GM18505 (cell line): ENCODE results near the gene M1AP.

Source experiments
- ATAC-seq: cut with Tn5 transposase; IDR thresholded peaks from one replicate; pipeline ENCODE4 v1.9.1; 2021; ENCODE audit not compliant: unreplicated experiment
- POLR2A ChIP-seq: IDR thresholded peaks from 4 replicates; pipeline ENCODE4 v1.6.1; 2011; ENCODE audit warnings: borderline replicate concordance; ENCODE audit not compliant: insufficient read depth, insufficient read length; ENCODE audit errors: extremely low read depth

Gene M1AP

DNA sequence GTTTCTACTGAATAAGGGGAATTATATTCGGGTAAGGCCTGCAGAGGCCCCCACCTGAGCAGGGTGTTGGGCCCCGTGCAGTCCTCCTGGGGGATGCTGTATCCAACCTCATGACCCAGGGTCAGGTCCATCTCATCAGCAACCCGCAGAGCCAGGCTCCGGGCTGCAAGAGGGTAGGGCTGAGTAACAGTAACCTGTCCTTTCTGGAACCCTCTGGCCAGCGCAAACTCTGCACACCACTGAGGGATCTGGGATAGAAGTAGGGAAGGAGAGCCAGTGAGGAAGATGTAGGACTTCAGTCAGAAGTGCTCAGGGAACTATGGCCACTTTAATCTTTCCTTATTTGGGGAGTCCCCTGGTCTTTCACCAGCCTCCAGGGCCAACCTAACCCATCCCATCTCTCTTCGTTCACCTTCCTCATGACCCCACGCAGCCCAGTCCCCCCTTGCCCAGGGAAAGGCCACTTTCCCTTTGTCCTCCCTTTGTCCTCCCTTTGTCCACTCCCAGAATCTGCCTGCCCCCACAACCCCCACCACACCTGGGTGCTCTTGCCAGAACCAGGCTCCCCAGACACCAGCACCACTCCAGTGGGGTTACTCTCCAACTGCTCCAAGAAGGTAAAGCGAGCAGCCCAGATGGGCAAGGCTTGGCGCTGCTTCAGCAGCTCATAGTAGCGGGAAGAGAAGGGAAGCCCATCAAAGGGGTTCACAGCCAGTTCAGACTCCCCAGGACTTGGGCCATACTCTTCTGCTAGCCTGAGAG lies 123.0 kb downstream of the M1AP start:
- no peak for ATAC-seq
- no peak for TF ChIP-seq POLR2A

DNA sequence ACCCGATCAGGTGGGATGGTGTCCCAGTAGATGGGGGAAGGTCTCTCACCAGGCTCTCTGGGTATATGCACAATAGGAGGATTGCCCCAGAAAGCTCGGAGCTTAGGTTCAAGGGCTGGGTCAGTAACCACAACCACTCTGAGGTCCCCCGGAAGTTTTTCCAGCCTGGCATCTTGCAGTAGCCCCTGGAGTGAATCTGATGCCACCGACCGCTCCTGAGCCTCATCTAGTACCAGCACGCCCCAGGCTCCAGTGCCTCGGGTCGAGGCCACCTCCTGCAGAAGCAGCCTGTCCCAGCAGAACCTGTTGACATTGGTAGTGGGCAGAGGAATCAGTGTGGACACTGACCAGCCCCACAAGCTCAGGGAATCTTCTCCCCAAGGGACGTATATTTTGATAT lies 124.1 kb downstream of the M1AP start:
- no peak for TF ChIP-seq POLR2A
- no peak for ATAC-seq

DNA sequence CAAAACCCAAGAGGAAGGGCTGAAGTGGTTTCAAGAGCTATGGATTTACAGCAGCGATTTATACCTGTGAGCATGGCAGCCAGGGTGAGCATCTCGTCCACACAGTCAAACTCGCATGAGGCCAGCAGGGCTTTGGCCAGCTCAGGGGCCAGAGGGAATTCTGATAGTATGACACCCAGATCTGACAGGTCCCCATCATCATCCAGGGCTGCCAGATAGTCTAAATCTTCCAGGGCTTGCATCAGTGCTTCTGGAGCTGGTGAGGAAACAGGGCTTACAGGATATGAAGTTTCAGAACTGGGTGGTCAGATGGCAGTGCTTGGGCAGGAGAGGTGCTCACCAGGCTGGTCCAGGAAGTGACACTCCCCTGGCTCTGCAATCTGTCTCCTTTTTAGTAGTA lies 125.6 kb downstream of the M1AP start:
- ATAC-seq: no peak
- no peak for TF ChIP-seq POLR2A

DNA sequence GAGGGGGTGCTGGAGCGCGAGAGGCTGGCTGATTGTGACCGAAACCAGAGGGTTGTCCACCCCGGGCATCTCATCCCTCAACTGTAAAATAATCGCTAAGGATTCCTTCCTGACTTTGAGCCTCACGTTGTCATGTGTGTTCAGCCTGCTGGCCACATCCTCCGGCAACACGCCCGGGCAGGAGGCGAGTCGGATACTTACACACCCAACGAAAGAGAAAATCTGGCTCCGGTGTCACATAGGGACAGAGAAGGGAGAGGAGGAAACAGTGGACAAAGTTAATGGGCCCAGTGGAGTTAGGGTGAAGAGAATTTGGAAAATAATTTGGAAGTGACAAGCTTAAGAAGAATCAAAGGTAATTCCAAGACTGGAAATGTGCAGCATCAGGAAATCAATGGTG lies 131.5 kb downstream of the M1AP start:
- no peak for TF ChIP-seq POLR2A
- no peak for ATAC-seq

DNA sequence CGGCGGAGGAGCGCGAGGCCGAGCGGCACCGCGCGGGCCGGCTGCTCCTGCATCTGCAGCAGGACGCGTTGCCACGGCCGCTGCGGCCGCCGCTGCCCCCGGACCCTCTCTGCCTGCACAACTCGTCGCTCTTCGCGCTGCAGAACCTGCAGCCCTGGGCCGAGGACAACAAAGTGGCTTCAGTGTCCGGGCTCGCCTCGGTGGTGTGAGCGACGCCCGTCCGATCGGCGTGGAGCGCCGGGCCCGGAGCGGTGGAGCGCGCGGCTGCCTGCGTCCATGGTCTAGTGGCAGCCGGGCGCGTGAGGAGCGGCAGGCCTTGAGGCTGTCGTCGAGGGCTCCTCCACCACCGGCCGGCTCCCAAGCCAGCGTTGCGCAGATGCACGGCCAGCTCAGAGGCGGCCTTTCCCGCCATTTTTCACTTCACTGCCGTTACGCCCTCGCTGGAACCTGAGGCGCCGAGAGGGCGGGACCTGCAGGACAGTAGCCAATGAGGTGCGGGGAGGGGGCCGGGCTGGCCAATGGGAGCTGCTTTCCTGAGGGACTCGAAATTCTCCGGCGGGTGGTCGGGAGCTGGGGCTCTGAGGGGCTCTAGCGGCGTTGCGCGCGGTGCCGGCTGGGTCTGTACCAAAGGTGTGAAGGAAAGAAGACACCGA lies 132.0 kb downstream of the M1AP start:
- no peak for ATAC-seq
- TF ChIP-seq POLR2A: no peak

DNA sequence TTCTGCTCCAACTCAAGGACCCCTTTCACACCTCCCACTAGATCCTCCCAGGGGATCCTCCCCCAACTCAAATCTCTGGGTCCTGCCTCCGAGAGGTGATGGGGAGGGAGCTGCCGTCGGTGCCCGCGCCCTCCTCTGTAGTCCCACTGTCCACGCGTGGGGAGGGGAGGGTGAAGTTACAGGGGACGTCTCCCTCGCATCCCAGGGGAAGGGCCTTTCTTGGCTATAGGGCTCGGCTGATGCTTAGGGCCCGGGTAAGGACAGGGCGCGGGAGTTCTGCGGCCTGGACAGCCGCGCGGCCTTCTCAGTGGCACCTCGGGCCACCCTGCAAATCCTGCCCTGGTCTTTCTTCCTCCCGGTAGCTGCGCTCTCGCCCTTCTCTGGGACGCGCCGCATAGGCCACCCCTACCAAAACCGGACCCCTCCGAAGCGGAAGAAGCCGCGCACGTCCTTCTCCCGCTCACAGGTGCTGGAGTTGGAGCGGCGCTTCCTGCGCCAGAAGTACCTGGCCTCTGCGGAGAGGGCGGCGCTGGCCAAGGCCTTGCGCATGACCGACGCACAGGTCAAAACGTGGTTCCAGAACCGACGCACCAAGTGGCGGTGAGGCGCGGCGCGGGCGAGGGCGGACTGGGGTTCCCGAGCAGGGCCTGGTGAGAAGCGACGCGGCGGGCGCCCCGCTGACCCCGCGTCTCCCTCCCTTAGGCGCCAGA lies 132.7 kb downstream of the M1AP start:
- no peak for ATAC-seq
- TF ChIP-seq POLR2A: no peak

DNA sequence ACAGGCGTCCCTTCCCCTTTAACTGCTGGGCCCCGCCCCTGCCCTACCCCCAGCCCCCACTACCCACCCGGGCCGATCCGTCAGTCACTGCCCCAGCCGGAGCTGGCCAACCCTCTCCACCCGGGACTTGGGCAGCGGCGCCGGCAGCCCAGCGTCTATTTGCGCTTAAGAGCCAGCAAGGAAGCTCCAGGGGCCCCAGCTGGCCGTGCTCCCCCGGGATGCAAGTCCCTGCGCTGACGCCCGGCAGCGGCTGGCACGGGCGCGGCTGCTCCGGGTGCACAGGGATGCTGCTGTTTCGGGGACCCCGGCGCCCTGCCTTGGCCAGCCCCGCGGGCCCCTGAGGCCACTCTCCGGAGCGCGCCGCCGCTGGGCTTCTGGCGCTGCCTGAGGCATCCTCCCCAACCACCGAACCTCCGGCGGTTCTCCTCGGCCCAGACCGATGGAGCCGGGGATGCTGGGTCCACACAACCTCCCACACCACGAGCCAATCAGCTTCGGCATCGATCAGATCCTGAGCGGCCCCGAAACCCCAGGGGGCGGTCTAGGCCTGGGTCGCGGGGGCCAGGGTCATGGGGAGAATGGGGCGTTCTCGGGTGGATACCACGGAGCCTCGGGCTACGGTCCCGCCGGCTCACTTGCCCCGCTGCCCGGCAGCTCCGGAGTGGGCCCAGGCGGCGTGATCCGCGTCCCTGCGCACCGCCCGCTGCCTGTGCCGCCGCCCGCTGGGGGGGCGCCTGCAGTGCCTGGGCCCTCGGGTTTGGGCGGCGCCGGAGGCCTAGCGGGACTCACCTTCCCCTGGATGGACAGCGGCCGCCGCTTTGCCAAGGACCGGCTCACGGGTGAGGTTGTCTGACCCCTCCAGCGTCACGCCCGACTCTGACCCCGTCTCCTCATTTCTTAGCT lies 133.5 kb downstream of the M1AP start, which contains the start of gene TLX2:
Gene TLX2, plus strand, starts transcription at position 83 of the 903 bp plus-strand sequence. Its CDS starts 357 bp downstream, at position 440.
- no peak for TF ChIP-seq POLR2A
- no peak for ATAC-seq

DNA sequence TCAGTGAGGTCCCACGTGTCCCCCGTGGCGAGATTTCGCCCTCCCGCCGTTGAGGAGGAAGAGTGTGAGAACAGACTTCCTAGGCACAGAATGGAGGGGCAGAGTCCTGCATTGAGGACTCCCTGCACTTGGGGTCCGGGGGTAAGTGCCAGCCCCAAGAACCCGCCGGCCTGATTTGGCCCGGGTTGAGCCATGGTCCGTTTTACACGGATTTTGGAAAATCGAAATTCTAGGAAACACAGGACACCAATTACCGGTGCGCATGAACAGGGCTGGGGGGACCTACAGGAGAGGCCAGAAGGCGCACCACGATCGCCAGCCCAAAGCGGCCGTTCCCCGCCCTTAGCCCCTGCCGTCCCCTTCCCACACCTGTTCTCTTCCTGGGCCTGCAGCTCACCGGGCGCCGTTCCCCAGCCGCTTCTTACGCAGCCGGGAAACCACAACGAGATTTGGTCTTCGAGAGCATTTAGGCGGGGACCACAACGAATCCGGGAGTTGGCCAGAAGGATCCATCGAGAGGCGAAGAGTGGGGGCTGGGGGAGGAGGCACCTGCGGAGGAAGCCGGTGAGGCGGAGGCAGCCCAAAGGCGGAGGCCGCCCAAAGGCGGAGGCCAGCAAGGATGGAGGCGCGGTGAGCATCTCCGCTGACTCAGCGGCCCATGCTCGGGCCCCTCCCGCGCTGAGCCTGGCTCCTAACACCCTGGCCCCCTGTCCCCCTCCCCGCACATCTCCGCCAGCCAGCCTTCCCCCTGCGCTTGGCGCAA lies 134.3 kb downstream of the M1AP start:
- no peak for TF ChIP-seq POLR2A
- no peak for ATAC-seq

DNA sequence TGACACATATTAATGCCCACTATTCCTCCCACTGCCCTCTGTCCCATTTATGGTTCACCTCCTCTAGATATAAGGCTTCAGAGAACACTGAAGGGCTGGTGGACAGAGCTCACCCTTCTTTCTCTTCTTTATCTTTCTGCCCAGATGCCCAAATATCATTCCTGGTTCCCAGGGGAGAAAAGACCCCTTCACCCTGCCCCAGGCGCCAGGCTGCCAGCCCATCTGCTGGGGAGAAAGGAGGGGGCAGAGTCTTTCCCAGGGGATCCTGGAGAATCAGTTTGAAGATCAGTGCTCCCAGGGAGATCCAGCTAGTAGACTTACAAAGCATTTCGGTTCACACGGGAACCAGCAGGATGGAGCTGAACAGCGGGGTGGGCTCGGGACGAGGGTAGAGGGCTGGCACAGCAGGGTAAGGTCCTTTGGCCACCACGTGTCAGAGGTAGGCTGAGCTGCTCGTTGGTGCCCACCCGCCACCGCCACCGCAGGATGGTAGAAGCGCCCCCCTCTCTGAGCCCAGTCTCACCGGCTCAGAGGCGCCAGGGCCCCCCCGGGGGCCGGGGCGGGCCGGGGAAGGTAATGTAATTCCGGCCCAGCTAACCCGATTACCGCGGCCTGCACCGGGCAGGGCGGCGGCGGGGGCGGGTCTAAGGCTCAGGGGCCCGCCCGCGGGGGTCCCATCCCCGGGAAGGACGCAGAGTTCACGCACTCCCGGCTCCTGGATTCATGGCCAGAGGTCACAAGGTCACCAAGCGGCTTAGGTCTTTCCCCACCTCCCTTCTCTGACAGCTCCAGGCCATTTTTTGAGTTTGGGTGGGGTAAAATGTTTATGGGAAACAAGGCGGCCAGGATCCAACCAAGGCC lies 135.2 kb downstream of the M1AP start:
- no peak for TF ChIP-seq POLR2A
- ATAC-seq: no peak

DNA sequence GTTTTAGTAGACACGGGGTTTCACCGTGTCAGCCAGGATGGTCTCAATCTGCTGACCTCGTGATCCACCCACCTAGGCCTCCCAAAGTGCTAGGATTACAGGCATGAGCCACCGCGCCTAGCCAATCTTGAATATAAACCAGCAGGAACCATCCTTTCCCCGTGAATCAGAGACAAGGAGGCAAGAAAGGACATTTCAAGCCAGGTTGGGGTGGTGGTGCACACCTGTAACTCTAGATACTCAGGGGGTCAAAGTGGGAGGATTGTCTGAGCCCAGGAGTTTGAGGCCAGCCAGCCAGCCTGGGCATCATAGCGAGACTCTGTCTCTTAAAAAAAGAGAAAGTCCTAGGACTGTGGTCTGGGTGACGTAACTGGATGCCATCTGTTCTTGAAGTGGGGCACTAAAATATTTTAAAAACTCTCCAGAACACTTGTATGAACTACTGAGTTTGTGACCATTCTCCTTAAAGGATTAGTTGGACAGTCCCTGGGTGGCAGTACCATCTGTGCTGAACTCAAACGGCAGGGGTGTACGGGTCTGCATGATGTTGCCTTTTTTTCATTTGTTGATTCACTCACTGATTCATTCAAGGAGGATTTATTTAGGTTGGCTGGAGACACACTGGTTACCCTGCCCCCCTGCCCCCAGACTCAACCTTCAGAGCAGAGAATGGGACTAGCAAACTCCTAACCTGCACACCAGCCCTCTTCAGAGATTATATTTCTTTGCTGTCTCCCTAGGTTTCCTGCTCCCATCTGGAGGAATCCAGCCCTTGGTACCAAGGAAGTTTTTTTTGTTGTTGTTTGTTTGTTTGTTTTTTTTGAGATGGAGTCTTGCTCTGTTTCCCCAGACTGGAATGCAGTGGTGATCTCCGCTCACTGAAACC lies 136.8 kb downstream of the M1AP start:
- no peak for TF ChIP-seq POLR2A
- ATAC-seq: no peak
